GM12892 (cell line): ENCODE data around the gene CLEC3B. TPM values are rescaled to one million over a fixed set of nuclear protein-coding genes. Genes with fewer than 3 reads are reported as not detected.
"Not testable (repeated sequence)": the region's sequence is repeated elsewhere in the genome, so short reads cannot be mapped to it uniquely, and the experiment has no call there.

Experiments used
- DNase-seq: peaks from one replicate; pipeline ENCODE4 v3.0.0; 2011; ENCODE audit not compliant: insufficient read length
- FAIRE-seq: peaks from 2 replicates; lab custom pipeline; 2011; peaks lifted over from hg19 to GRCh38; lab: Jason Lieb, UNC
- POLR2A ChIP-seq: IDR thresholded peaks from 2 replicates; pipeline ENCODE4 v1.6.1; 2011; ENCODE audit warnings: low read depth, low read length, control low read depth
- POLR2AphosphoS5 ChIP-seq: IDR thresholded peaks from 2 replicates; pipeline ENCODE4 v1.6.1; 2011; ENCODE audit warnings: low read depth, low read length, control low read depth
- TAF1 ChIP-seq: IDR thresholded peaks from 2 replicates; pipeline ENCODE4 v1.6.1; 2011; ENCODE audit warnings: low read depth, mild to moderate bottlenecking, control low read depth, low read length, borderline replicate concordance
- polyA plus RNA-seq: library from polyadenylated mRNA; unstranded; fragments of >200 nt; gene quantifications from one replicate; pipeline ENCODE4 v1.2.1, GENCODE V29; 2012; ENCODE audit warnings: missing spikeins, inconsistent platforms; ENCODE audit not compliant: missing spikeins

The CLEC3B gene
- polyA plus RNA-seq, result not detected

DNA sequence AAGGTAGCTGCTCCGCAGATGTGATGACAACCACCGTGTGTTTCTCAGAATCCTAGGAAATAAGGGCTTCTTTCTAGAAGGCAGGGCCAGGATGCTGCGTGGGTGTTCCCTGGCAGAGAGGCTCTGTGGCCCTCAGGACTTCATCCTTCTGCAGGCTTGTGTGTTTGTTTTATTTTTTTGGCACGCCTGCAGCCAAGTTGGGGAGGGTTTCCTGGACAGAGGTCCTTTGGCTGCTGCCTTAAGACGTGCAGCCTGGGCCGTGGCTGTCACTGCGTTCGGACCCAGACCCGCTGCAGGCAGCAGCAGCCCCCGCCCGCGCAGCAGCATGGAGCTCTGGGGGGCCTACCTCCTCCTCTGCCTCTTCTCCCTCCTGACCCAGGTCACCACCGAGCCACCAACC is at the start of gene CLEC3B:
Gene CLEC3B (plus strand): TSS at position 266 of the 400 bp plus-strand sequence. CDS start 60 bp downstream, at position 326.
- DNase-seq (no peak), FAIRE-seq (no peak)
- TF ChIP-seq TAF1, result no peak

DNA sequence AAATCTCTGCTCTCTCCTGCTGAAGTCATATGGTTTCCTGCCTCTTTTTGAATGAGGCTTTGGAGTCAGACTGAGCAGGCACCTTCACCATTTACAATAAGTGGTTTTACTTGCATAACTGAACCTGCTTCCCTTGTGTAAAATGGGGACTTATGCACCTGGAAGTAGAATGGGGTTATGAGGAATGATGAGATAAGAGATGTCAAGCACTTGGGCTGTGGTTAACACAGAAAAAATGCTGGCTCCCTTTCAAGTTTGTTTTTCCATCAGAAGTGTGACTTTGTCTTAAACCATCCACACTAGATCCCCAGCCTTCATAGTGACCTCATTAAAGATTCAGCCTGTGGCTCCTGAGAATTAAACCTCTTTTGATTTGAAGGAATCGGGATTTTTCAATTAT is 44.9 kb upstream of the CLEC3B start:
- DNase-seq (no peak), FAIRE-seq (no peak)
- no peak for TF ChIP-seq TAF1
- TF ChIP-seq POLR2AphosphoS5, result no peak
- no peak for TF ChIP-seq POLR2A

GRCh38 chr3:44981751-44982150 is 44.4 kb upstream of the CLEC3B start:
- FAIRE-seq, result peak; percentile 62
- DNase-seq, result no peak
- TF ChIP-seq POLR2AphosphoS5 (no peak), POLR2A (no peak), TAF1 (no peak)

DNA sequence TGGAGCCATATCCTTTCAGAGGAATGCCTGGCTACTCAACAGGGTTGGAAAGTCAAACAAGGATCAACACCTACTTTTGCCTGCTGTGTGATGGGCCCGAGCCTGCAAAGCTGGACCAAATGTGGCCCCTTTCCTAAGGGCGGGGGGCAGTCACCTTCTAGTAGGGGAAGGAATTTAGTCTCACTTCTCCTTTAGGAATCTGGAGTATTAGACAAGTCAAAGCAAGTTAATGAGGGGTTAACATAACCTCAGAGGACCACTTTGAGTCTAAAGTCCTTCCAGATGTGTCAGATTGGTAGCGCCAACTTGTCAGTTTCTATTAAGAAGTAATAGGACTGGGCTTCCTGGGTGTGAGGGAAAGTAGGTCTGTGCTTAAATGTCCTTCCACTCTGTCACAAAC is 43.3 kb upstream of the CLEC3B start:
- FAIRE-seq (no peak), DNase-seq (no peak)
- TF ChIP-seq TAF1 (no peak), POLR2AphosphoS5 (no peak), POLR2A (no peak)

- DNase-seq, result no peak
- TF ChIP-seq TAF1 (no peak), POLR2AphosphoS5 (no peak), POLR2A (no peak)
- FAIRE-seq, result no peak
Measured at GRCh38 chr3:44983484-44983941, 42.6 kb upstream of the CLEC3B start.

DNA sequence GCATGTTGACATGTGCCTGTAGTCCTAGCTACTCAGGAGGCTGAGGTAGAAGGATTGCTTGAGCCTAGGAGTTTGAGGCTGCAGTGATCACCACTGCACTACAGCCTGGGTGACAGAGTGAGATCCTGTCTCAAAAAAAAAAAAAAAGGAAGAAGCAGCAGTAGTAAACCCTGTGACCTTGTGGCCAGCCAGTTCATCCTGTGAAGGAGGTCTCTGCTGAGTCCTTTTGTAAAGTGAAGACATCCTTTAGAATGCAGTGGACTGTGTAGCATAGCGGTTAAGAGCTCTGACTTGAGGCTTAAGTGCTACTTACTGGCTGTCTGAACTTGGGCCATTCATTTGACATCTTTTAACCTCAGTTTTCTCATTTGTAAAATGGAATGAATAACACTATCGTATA is 41.8 kb upstream of the CLEC3B start:
- no peak for FAIRE-seq
- TF ChIP-seq POLR2AphosphoS5 (no peak), POLR2A (no peak)
- no peak for DNase-seq

- not testable (repeated sequence) for FAIRE-seq, DNase-seq
Measured at GRCh38 chr3:44986330-44986729, 39.8 kb upstream of the CLEC3B start.

GRCh38 chr3:44987332-44987731 is 38.8 kb upstream of the CLEC3B start:
- DNase-seq (no peak), FAIRE-seq (no peak)
- TF ChIP-seq POLR2AphosphoS5 (no peak), POLR2A (no peak), TAF1 (no peak)

- no peak for FAIRE-seq
- TF ChIP-seq POLR2AphosphoS5 (no peak), POLR2A (no peak), TAF1 (no peak)
Measured at GRCh38 chr3:44988073-44988472, 38.0 kb upstream of the CLEC3B start.

GRCh38 chr3:44989141-44989540 is 37.0 kb upstream of the CLEC3B start:
- no peak for DNase-seq
- FAIRE-seq, result no peak

More at GRCh38 chr3:44988073-44988472, 38.0 kb upstream of the CLEC3B start:
- DNase-seq, result no peak

DNA sequence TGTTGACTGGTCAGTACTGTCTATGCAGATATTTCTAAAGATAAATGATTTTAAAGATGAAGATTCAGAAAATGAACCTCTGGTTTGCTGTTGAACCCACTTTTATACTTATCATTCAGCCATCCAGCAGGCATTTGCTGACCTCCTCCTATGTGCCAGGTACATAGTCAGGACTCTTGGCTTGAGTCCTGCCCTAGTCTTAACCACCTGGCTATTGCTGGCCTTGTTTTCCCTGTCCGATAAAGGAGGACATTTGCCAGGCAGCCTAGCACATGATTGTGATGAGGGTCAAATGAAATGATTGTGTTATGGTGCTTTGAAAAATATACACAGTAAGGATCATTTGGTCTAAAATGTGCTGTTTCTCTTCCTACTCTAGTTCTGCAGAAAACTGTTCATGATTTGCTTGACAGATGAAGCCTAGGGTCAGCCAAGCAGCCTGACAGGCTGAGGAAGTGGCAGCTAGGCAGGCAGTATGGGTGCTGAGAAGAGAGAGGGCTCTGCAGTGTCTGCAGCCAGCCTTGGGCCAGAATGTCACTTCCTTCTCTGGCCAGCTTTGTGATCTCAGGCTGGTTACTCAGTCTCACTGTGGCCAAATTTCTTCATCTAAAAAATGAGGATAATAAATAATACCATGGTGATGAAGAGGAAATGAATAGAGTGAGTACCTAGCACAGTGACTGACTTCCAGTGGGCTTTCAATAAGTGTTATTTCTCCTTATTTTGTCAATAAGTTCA is 36.3 kb upstream of the CLEC3B start:
- FAIRE-seq (no peak), DNase-seq (no peak)
- TF ChIP-seq POLR2A (no peak), POLR2AphosphoS5 (no peak), TAF1 (no peak)

More at GRCh38 chr3:44989141-44989540, 37.0 kb upstream of the CLEC3B start:
- no peak for TF ChIP-seq POLR2A

- TF ChIP-seq POLR2A, result no peak
- TF ChIP-seq POLR2AphosphoS5, result no peak
Measured at GRCh38 chr3:44991326-44991725, 34.8 kb upstream of the CLEC3B start.

More at GRCh38 chr3:44991326-44991725, 34.8 kb upstream of the CLEC3B start:
- DNase-seq (no peak), FAIRE-seq (no peak)
